MM.1S (cell line): ENCODE measurements around the gene LMO1.

Experiments
- DNase-seq: peaks from one replicate; pipeline ENCODE4 v3.0.0-alpha.2; 2015
- H2AFZ ChIP-seq: fragments of 300-600 bp; sonication (generic); 2 replicates; pipeline ENCODE4 v1.6.0; 2016; ENCODE audit warnings: antibody characterized with exemption, low read length
- H3F3A ChIP-seq: fragments of 300-600 bp; sonication (generic); 2 replicates; pipeline ENCODE4 v1.6.1; 2016; ENCODE audit warnings: mild to moderate bottlenecking, antibody characterized with exemption, low read length, moderate library complexity, mixed read lengths; ENCODE audit not compliant: insufficient read depth
- H3K27ac ChIP-seq: fragments of 300-600 bp; sonication (generic); 2 replicates; pipeline ENCODE4 v1.5.1; 2016; ENCODE audit warnings: mild to moderate bottlenecking, low read length
- H3K27me3 ChIP-seq: fragments of 300-600 bp; sonication (generic); replicated peaks from 2 replicates; pipeline ENCODE4 v1.6.0; 2016; ENCODE audit warnings: low read length; ENCODE audit not compliant: insufficient read depth
- H3K36me3 ChIP-seq: fragments of 300-600 bp; sonication (generic); replicated peaks from 2 replicates; pipeline ENCODE4 v1.6.1; 2016; ENCODE audit warnings: mild to moderate bottlenecking, low read length, mixed read lengths; ENCODE audit not compliant: insufficient read depth
- H3K4me1 ChIP-seq: fragments of 300-600 bp; sonication (generic); 2 replicates; pipeline ENCODE4 v1.6.1; 2016; ENCODE audit warnings: low read length, mixed read lengths
- H3K4me2 ChIP-seq: fragments of 300-600 bp; sonication (generic); 2 replicates; pipeline ENCODE4 v1.6.0; 2016; ENCODE audit warnings: low read depth, low read length
- H3K4me3 ChIP-seq: fragments of 300-600 bp; sonication (generic); 2 replicates; pipeline ENCODE4 v1.5.1; 2016; ENCODE audit warnings: low read length, mixed read lengths
- H3K79me2 ChIP-seq: fragments of 300-600 bp; sonication (generic); 2 replicates; pipeline ENCODE4 v1.6.1; 2016; ENCODE audit warnings: mixed run types, low read length, mixed read lengths
- H3K9ac ChIP-seq: fragments of 300-600 bp; sonication (generic); 2 replicates; pipeline ENCODE4 v1.6.1; 2016; ENCODE audit warnings: low read length, mixed read lengths
- H3K9me2 ChIP-seq: fragments of 300-600 bp; sonication (generic); replicated peaks from 2 replicates; pipeline ENCODE4 v1.6.1; 2016; ENCODE audit warnings: mild to moderate bottlenecking, low read length, mixed read lengths; ENCODE audit not compliant: insufficient read depth
- H3K9me3 ChIP-seq: fragments of 300-600 bp; sonication (generic); replicated peaks from 2 replicates; pipeline ENCODE4 v1.6.1; 2016; ENCODE audit warnings: mild to moderate bottlenecking, low read length, mixed read lengths; ENCODE audit not compliant: insufficient read depth
- H4K20me1 ChIP-seq: fragments of 300-600 bp; sonication (generic); 2 replicates; pipeline ENCODE4 v1.6.1; 2016; ENCODE audit warnings: mild to moderate bottlenecking, low read length, moderate library complexity, mixed read lengths; ENCODE audit not compliant: insufficient read depth
- EZH2 ChIP-seq: fragments of 300-600 bp; sonication (generic); optimal IDR thresholded peaks from 2 replicates; pipeline ENCODE3; 2017; ENCODE audit warnings: low read depth, mild to moderate bottlenecking, antibody characterized with exemption, low read length, mixed read lengths
- EZH2phosphoT487 ChIP-seq: fragments of 300-600 bp; sonication (generic); IDR thresholded peaks from 2 replicates; pipeline ENCODE4 v1.6.1; 2018; ENCODE audit warnings: antibody characterized with exemption, low read length
- TF ChIP-seq, protein P1 (sequence below): fragments of 300-600 bp; sonication (generic); IDR thresholded peaks from 2 replicates; pipeline ENCODE4 v1.5.1; 2016; ENCODE audit warnings: antibody characterized with exemption, low read length, mixed read lengths

Gene LMO1

DNA sequence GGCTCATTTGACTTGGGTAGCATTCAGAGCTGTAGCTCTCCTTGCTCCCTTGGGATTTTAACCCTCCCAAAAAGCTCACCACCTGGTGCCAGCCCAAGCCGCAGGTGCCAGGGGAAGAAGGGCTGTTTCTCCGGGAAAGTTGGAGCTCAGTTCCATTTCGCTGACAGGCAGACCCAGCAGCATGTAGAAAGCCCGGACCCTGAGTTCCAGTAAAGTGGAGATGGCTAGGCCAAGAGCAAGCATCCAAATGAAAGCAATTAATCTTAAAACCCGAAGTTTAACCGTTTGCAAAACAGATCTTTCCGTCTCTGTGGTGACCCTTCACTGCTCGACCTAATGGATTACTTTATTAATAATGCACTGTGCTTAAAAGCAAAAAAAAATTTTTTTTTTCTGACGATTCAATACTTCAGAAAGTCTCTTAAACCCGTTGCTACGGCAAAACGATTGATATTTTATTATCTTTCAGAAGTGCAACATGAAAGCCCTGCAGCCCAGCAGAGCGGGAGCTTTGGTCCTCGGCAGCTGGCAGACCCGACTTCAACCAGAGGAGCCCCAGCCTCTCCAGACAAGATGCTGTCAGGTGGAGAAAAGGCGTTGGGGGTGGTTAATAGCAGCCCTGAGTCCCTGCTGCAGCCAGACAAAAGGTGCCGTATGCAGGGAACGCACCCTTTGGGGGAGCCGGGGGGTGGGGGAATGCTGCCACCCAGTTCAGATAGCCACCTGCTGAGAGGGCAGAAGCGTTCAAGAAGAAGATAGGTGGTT is 3.3 kb downstream of the LMO1 start:
- no peak overlapping the region for H2AFZ ChIP-seq
- no peaks in the 10 kb centered on the region for H3K36me3 ChIP-seq
- no peak overlapping the region for H3K4me2 ChIP-seq
- no peaks in the 10 kb centered on the region for H3K79me2 ChIP-seq
- DNase-seq, result no peak
- TF ChIP-seq, protein P1, sequence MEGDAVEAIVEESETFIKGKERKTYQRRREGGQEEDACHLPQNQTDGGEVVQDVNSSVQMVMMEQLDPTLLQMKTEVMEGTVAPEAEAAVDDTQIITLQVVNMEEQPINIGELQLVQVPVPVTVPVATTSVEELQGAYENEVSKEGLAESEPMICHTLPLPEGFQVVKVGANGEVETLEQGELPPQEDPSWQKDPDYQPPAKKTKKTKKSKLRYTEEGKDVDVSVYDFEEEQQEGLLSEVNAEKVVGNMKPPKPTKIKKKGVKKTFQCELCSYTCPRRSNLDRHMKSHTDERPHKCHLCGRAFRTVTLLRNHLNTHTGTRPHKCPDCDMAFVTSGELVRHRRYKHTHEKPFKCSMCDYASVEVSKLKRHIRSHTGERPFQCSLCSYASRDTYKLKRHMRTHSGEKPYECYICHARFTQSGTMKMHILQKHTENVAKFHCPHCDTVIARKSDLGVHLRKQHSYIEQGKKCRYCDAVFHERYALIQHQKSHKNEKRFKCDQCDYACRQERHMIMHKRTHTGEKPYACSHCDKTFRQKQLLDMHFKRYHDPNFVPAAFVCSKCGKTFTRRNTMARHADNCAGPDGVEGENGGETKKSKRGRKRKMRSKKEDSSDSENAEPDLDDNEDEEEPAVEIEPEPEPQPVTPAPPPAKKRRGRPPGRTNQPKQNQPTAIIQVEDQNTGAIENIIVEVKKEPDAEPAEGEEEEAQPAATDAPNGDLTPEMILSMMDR, result no peak
- TF ChIP-seq EZH2, result no peak
- no peak for TF ChIP-seq EZH2phosphoT487
- no peaks in the 10 kb centered on the region for H3F3A ChIP-seq
- no peaks in the 10 kb centered on the region for H3K4me1 ChIP-seq
- H3K9me2 ChIP-seq, result no peaks in the 10 kb centered on the region
- no peaks in the 10 kb centered on the region for H3K9me3 ChIP-seq
- no peak overlapping the region for H3K9ac ChIP-seq
- no peak overlapping the region for H3K27ac ChIP-seq
- peaks cover 34% of the 10 kb centered on the region for H3K27me3 ChIP-seq
- no peaks in the 10 kb centered on the region for H4K20me1 ChIP-seq
- H3K4me3 ChIP-seq, result no peak overlapping the region

DNA sequence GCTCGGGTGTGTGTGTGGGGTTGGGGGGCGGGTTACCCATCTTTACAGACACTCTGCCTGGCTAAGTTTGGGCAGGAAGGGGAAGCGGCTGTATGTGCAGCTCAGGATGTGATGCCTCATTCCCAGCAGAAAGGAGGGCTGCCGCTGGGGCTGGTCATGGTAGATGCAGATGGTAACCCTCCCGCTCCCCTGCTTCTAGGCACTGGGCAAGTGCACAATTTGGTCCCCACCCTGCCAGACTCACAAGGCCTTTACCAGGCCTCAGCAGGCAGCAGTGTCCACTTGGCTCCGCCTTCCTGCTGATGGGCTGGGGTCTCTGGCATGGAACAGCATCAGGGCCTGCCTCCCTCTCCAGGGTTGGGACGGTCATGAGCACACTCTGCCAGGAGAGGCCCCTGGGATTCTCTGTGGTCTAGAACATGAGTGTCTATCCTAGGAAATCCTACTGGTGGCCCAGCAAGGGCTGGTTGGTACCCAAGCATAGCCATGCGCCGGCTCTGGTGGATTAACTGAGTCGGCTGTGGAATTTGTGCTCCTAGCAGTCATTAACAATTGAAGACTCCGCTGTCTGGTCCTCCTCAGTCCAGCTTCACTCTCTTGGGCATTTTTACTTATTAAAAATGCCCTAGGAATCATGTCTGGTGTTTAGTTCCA is 4.2 kb downstream of the LMO1 start:
- TF ChIP-seq, protein P1, result no peak
- TF ChIP-seq EZH2phosphoT487, result no peak
- no peak for TF ChIP-seq EZH2
- Histone ChIP-seq H3F3A (no peaks in the 10 kb centered on the region), H3K27me3 (peaks cover 29% of the 10 kb centered on the region), H3K27ac (no peak overlapping the region), H3K9me3 (no peaks in the 10 kb centered on the region), H3K4me1 (no peaks in the 10 kb centered on the region), H3K9me2 (no peaks in the 10 kb centered on the region), H3K4me2 (no peak overlapping the region), H2AFZ (no peak overlapping the region), H3K9ac (no peak overlapping the region), H4K20me1 (no peaks in the 10 kb centered on the region), H3K36me3 (no peaks in the 10 kb centered on the region), H3K79me2 (no peaks in the 10 kb centered on the region), H3K4me3 (no peak overlapping the region)
- no peak for DNase-seq

DNA sequence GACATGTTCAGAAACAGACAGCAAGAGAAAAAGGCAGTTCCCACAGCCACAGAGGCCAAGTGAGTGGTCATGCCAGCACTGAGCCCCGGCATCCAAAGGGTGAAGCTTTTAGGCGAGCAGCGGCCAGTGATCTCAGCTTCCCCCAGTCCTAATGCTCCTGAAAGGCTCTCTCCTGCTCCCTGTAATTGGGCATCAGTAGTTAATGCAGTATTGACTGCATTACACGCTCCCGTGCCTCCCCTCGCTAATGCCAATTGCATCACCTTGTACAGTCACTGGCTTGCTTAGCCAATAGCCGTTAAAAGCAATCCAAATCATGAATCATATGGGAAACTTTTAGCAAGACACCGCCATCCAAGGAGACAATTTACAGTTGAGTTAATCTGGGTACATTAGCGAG is 4.9 kb downstream of the LMO1 start:
- no peak for DNase-seq
- peaks cover 29% of the 10 kb centered on the region for H3K27me3 ChIP-seq

More for the DNA sequence above, 4.9 kb downstream of the LMO1 start:
- Histone ChIP-seq H2AFZ (no peak overlapping the region), H3K27ac (no peak overlapping the region), H3K9ac (no peak overlapping the region), H3K9me3 (no peaks in the 10 kb centered on the region), H3F3A (no peaks in the 10 kb centered on the region), H3K9me2 (no peaks in the 10 kb centered on the region), H3K4me2 (no peak overlapping the region), H3K79me2 (no peaks in the 10 kb centered on the region), H4K20me1 (no peaks in the 10 kb centered on the region), H3K4me1 (no peaks in the 10 kb centered on the region), H3K36me3 (no peaks in the 10 kb centered on the region), H3K4me3 (no peak overlapping the region)
- TF ChIP-seq EZH2 (no peak), EZH2phosphoT487 (no peak)
- TF ChIP-seq, protein P1, result no peak
